Lower leg skin (tissue), 4 donors: ENCODE measurements around the gene DBNDD1. TPM values are rescaled to one million over a fixed set of nuclear protein-coding genes. Genes with fewer than 3 reads are reported as not detected.

ENCODE experiments used
- DNase-seq, 2 donors: peaks; one replicate each; pipeline ENCODE4 v3.0.0-alpha.2; 2019; ENCODE audit warnings: low spot score in 2 of 2
- H3K4me3 ChIP-seq: fragments of 200-600 bp; sonication (generic); 2 replicates; pipeline ENCODE4 v1.5.1; 2017; ENCODE audit warnings: mild to moderate bottlenecking, low read depth; ENCODE audit not compliant: poor library complexity, severe bottlenecking
- POLR2A ChIP-seq, 2 donors: fragments of 450-650 bp; IDR thresholded peaks; one replicate each; pipeline ENCODE4 v1.6.1; 2016 to 2017; ENCODE audit warnings: antibody characterized with exemption in 2 of 2, mild to moderate bottlenecking in 1 of 2, moderate library complexity in 1 of 2
- WGBS, 2 donors: methylation state at CpG; one replicate each; pipeline ENCODE4 v1.1.5; 2018; 5-methylcytosine and 5-hydroxymethylcytosine counted together
- intact Hi-C: fragments of 100-400 bp; cut with DNase I; formaldehyde crosslinking; loops from one replicate; pipeline ENCODE4 v1.15.0; 2023; ENCODE audit warnings: low total_unique reads
- total RNA-seq, 4 donors: library from RNA; depleted of rRNA; stranded (reverse); fragments of >200 nt; gene quantifications; one replicate each; pipeline ENCODE4 v1.1.0, GENCODE V29; 2016
- TF ChIP-seq, protein P1 (sequence below), 3 donors: fragments of 450-650 bp; IDR thresholded peaks; one replicate each; pipeline ENCODE4 v1.5.1; 2016; ENCODE audit warnings: antibody characterized with exemption in 3 of 3, mild to moderate bottlenecking in 3 of 3, moderate library complexity in 2 of 3

The DBNDD1 gene
- total RNA-seq, 4 donors from 2014 or later = 2.3 to 8.8 (median 7.3) TPM

DNA sequence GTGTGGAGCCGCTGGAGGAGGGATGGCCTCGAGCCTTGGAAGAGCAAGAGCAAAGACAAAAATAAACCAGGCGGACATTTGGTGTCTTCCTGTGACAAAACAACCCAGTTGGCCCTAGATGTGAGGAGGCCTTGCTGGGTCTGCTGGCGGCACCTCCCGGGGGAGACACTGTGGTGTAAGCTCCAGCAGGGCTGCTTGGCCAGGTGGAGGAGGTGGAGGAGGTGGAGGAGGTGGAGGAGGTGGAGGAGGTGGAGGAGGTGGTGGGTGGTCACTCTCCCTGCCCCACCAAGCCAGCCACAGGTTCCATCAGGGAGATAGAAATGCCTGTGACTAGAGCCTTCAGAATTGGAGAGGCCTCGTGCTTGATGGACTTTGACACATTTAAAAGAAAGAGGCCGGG is 32.1 kb downstream of the DBNDD1 start:
- WGBS, 2 donors = 93 to 94% methylated on average over 7 of the region's 7 CpGs
- no peak for TF ChIP-seq POLR2A (IDR thresholded peaks at IDR 0.05)
- TF ChIP-seq, protein P1, sequence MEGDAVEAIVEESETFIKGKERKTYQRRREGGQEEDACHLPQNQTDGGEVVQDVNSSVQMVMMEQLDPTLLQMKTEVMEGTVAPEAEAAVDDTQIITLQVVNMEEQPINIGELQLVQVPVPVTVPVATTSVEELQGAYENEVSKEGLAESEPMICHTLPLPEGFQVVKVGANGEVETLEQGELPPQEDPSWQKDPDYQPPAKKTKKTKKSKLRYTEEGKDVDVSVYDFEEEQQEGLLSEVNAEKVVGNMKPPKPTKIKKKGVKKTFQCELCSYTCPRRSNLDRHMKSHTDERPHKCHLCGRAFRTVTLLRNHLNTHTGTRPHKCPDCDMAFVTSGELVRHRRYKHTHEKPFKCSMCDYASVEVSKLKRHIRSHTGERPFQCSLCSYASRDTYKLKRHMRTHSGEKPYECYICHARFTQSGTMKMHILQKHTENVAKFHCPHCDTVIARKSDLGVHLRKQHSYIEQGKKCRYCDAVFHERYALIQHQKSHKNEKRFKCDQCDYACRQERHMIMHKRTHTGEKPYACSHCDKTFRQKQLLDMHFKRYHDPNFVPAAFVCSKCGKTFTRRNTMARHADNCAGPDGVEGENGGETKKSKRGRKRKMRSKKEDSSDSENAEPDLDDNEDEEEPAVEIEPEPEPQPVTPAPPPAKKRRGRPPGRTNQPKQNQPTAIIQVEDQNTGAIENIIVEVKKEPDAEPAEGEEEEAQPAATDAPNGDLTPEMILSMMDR (IDR thresholded peaks at IDR 0.05) = no peak
- DNase-seq = no peak
- H3K4me3 ChIP-seq = no peak overlapping the region
- intact Hi-C loops = no loop called here

DNA sequence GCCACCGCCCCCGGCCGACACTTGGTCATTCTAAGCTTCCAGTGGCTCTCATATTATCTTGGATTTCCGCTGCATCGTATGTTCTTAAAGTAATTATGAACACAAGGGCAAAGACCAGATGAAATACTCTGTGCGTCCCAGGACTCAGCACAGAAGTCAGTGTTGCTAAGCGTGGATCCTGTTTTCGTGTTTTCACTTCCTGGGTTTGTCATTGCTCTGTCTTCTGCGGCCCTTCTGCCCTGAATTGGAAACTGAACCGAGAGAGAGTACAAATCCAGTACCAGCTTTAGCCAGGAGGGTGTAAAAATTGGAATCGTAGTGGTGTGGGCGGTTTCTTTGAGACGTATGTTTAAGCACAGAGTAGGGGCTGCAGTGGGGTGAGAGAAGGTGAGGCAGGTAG is 32.7 kb downstream of the DBNDD1 start:
- WGBS, 2 donors = 93 to 94% methylated on average over 13 of the region's 13 CpGs
- TF ChIP-seq, protein P1 (IDR thresholded peaks at IDR 0.05) = no peak
- no peak for TF ChIP-seq POLR2A (IDR thresholded peaks at IDR 0.05)
- H3K4me3 ChIP-seq = no peak overlapping the region
- no peak for DNase-seq
- intact Hi-C loops = no loop called here

- TF ChIP-seq, protein P1 (IDR thresholded peaks at IDR 0.05) = no peak
- no peak for TF ChIP-seq POLR2A (IDR thresholded peaks at IDR 0.05)
Observed at GRCh38 chr16:89985219-89985618, 34.0 kb downstream of the DBNDD1 start.

GRCh38 chr16:89984216-89984615 is 35.0 kb downstream of the DBNDD1 start:
- whole genome bisulfite sequencing, 2 donors = 93% methylated on average over 7 of the region's 7 CpGs
- intact Hi-C loops = no loop called here
- TF ChIP-seq, protein P1 (IDR thresholded peaks at IDR 0.05) = no peak
- TF ChIP-seq POLR2A (IDR thresholded peaks at IDR 0.05) = no peak
- H3K4me3 ChIP-seq = no peak overlapping the region
- no peak for DNase-seq

More at GRCh38 chr16:89985219-89985618, 34.0 kb downstream of the DBNDD1 start:
- H3K4me3 ChIP-seq = no peak overlapping the region
- DNase-seq = no peak
- WGBS, 2 donors = 96 to 97% methylated on average over 10 of the region's 10 CpGs
- intact Hi-C loops = no loop called here

DNA sequence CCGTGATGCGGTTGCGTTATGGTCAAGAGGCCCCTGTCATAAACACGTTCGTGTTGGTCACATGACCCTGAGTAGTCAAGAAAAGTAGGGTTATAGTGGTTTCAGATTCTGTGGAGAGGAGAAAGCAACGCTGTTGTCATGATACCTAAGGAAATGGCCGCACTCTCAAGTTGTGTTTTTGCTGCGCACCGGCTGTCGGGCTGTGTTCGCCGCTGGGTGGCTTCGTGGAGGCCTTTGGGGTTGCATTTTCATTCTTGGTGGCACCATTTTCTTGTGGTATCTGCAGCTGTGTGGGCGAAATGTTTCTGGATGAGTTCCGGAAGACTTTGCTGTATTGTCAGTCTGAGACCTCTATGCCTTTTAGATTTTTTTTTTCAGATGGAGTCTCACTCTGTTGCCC is 35.7 kb downstream of the DBNDD1 start:
- intact Hi-C loops = no loop called here
- no peak overlapping the region for H3K4me3 ChIP-seq
- TF ChIP-seq, protein P1 (IDR thresholded peaks at IDR 0.05) = no peak
- no peak for TF ChIP-seq POLR2A (IDR thresholded peaks at IDR 0.05)
- WGBS, 2 donors = 90 to 91% methylated on average over 15 of the region's 15 CpGs
- DNase-seq = no peak

- DNase-seq = no peak
- no peak overlapping the region for H3K4me3 ChIP-seq
- WGBS, 2 donors = 87 to 89% methylated on average over 9 of the region's 9 CpGs
- intact Hi-C loops = no loop called here
- TF ChIP-seq, protein P1 (IDR thresholded peaks at IDR 0.05) = no peak
- TF ChIP-seq POLR2A (IDR thresholded peaks at IDR 0.05) = no peak
Observed at GRCh38 chr16:89982318-89982717, 36.9 kb downstream of the DBNDD1 start.
